A549 (cell line): ENCODE measurements around the gene KCNJ1. TPM values are rescaled to one million over a fixed set of nuclear protein-coding genes. Genes with fewer than 3 reads are reported as not detected.

Experiments used
- ATAC-seq, 2 experiments: fragments of 200-7000 bp in 1 of 2; fragments of >200 bp in 1 of 2; cut with Nextera tagmentation in 1 of 2; cut with Tn5 transposase in 1 of 2; 3 replicates each; pipeline versions ENCODE4 v1.8.0 to v1.9.1; 2018 to 2020; ENCODE audit warnings: mild to moderate bottlenecking in 1 of 2, moderate library complexity in 1 of 2
- CTCF ChIA-PET: fragments of 300-600 bp; sonication (Branson Sonifier 250); formaldehyde crosslinking; extraction: SDS; loops from one replicate; lab custom pipeline; 2021; ENCODE audit warnings: antibody characterized with exemption, inconsistent platforms; lab: Yijun Ruan, JAX
- POLR2A ChIA-PET: fragments of 350-600 bp; formaldehyde crosslinking; extraction: SDS; loops from one replicate; lab custom pipeline; 2021; ENCODE audit warnings: antibody characterized with exemption, inconsistent platforms; lab: Yijun Ruan, JAX
- DNase-seq, 2 experiments: peaks; one replicate each; pipeline versions ENCODE4 v3.0.0 to v3.0.0-alpha.2; 2011 to 2016; ENCODE audit warnings: low read depth in 1 of 2, low spot score in 1 of 2
- FAIRE-seq: peaks from 2 replicates; lab custom pipeline; 2011; peaks lifted over from hg19 to GRCh38; lab: Jason Lieb, UNC
- H3K27ac ChIP-seq, 2 experiments: fragments of >200 bp; sonication (Bioruptor Twin); formaldehyde crosslinking; 3 replicates each; pipeline ENCODE4 v1.5.1; 2016 to 2017
- H3K4me1 ChIP-seq: fragments of >200 bp; sonication (Bioruptor Twin); formaldehyde crosslinking; 3 replicates; pipeline ENCODE4 v1.6.1; 2016
- H3K4me2 ChIP-seq: fragments of >200 bp; sonication (Bioruptor Twin); formaldehyde crosslinking; 3 replicates; pipeline ENCODE4 v1.6.1; 2016
- H3K4me3 ChIP-seq: fragments of >200 bp; sonication (Bioruptor Twin); formaldehyde crosslinking; 3 replicates; pipeline ENCODE4 v1.5.1; 2016
- H3K9me3 ChIP-seq: fragments of >200 bp; sonication (Bioruptor Twin); formaldehyde crosslinking; 3 replicates; pipeline ENCODE4 v1.6.1; 2016
- ATOH8 ChIP-seq: fragments of 250-450 bp; sonication (Bioruptor Pico); IDR thresholded peaks from 2 replicates; pipeline ENCODE4 v1.5.0; 2020; ENCODE audit warnings: low read depth, mild to moderate bottlenecking, moderate library complexity
- BCL3 ChIP-seq: fragments of >200 bp; sonication (Bioruptor Twin); formaldehyde crosslinking; IDR thresholded peaks from 3 replicates; pipeline ENCODE4 v1.6.1; 2016
- CBX8 ChIP-seq: fragments of 200-600 bp; sonication (generic); IDR thresholded peaks from 2 replicates; pipeline ENCODE4 v1.6.1; 2016
- CHD4 ChIP-seq: fragments of 200-600 bp; sonication (generic); IDR thresholded peaks from 2 replicates; pipeline ENCODE4 v1.6.1; 2016; ENCODE audit warnings: antibody characterized with exemption, mild to moderate bottlenecking, borderline replicate concordance
- EHF ChIP-seq: fragments of 250-450 bp; sonication (Bioruptor Pico); IDR thresholded peaks from 2 replicates; pipeline ENCODE4 v1.5.0; 2020; ENCODE audit warnings: mild to moderate bottlenecking
- EHMT2 ChIP-seq: fragments of 200-600 bp; sonication (generic); IDR thresholded peaks from 2 replicates; pipeline ENCODE4 v1.6.1; 2016; ENCODE audit warnings: antibody characterized with exemption, low read depth, mild to moderate bottlenecking, moderate library complexity
- EP300 ChIP-seq, 2 experiments: fragments of >200 bp; sonication (Bioruptor Twin); formaldehyde crosslinking; IDR thresholded peaks; 2 replicates in 1 of 2; 3 replicates in 1 of 2; pipeline ENCODE4 v1.6.1; 2016 to 2017
- GATA3 ChIP-seq: IDR thresholded peaks from 2 replicates; pipeline ENCODE4 v1.6.1; 2012; ENCODE audit warnings: borderline replicate concordance
- HDAC2 ChIP-seq: fragments of 200-600 bp; sonication (generic); IDR thresholded peaks from 2 replicates; pipeline ENCODE4 v1.6.1; 2016
- HEYL ChIP-seq: fragments of 250-450 bp; sonication (Bioruptor Pico); IDR thresholded peaks from 2 replicates; pipeline ENCODE4 v1.8.0; 2021; ENCODE audit warnings: mild to moderate bottlenecking, moderate library complexity
- HMGXB4 ChIP-seq: fragments of 250-450 bp; sonication (Bioruptor Pico); IDR thresholded peaks from 2 replicates; pipeline ENCODE4 v1.5.0; 2021; ENCODE audit warnings: mild to moderate bottlenecking, moderate library complexity, borderline replicate concordance
- HOXA7 ChIP-seq: fragments of 250-450 bp; sonication (Bioruptor Pico); IDR thresholded peaks from 2 replicates; pipeline ENCODE4 v1.5.0; 2020; ENCODE audit warnings: mild to moderate bottlenecking, moderate library complexity
- HOXB5 ChIP-seq: fragments of 250-450 bp; sonication (Bioruptor Pico); IDR thresholded peaks from 2 replicates; pipeline ENCODE4 v1.5.0; 2020; ENCODE audit warnings: mild to moderate bottlenecking, moderate library complexity
- JUNB ChIP-seq: fragments of >200 bp; sonication (Bioruptor Twin); formaldehyde crosslinking; IDR thresholded peaks from 2 replicates; pipeline ENCODE4 v1.6.1; 2016
- KDM5A ChIP-seq: fragments of 200-600 bp; sonication (generic); IDR thresholded peaks from 2 replicates; pipeline ENCODE4 v1.6.1; 2016; ENCODE audit warnings: antibody characterized with exemption, mild to moderate bottlenecking
- MAFK ChIP-seq: fragments of 450-650 bp; IDR thresholded peaks from 2 replicates; pipeline ENCODE4 v1.6.1; 2014; ENCODE audit not compliant: partially characterized antibody
- MAX ChIP-seq: IDR thresholded peaks from 2 replicates; pipeline ENCODE4 v1.6.1; 2012
- MYC ChIP-seq: IDR thresholded peaks from 2 replicates; pipeline ENCODE4 v1.6.1; 2012; ENCODE audit warnings: mild to moderate bottlenecking, inconsistent platforms, low read length, improper control_type of control experiment, borderline replicate concordance
- POLR2AphosphoS2 ChIP-seq: conservative IDR thresholded peaks from 2 replicates; pipeline ENCODE4 v1.6.1; 2012; ENCODE audit warnings: low read length, improper control_type of control experiment, inconsistent platforms
- RAD21 ChIP-seq, 2 experiments: fragments of >200 bp in 1 of 2; sonication (Bioruptor Twin) in 1 of 2; formaldehyde crosslinking in 1 of 2; IDR thresholded peaks in 1 of 2; conservative IDR thresholded peaks in 1 of 2; 2 replicates in 1 of 2; 3 replicates in 1 of 2; pipeline ENCODE4 v1.6.1; 2012 to 2018; ENCODE audit warnings: inconsistent platforms in 1 of 2
- REST ChIP-seq: fragments of 200-600 bp; sonication (generic); IDR thresholded peaks from 2 replicates; pipeline ENCODE4 v1.6.1; 2016; ENCODE audit warnings: antibody characterized with exemption, mild to moderate bottlenecking, moderate library complexity
- SREBF2 ChIP-seq: fragments of 450-650 bp; IDR thresholded peaks from 2 replicates; pipeline ENCODE4 v1.6.1; 2014; ENCODE audit warnings: mild to moderate bottlenecking, moderate library complexity
- ZC3H11A ChIP-seq: fragments of 450-650 bp; IDR thresholded peaks from 2 replicates; pipeline ENCODE4 v1.6.1; 2014; ENCODE audit warnings: antibody characterized with exemption, mild to moderate bottlenecking
- WGBS: methylation state at CpG from one replicate; pipeline ENCODE4 v1.1.6; 2017; ENCODE audit errors: missing lambda C conversion rate; 5-methylcytosine and 5-hydroxymethylcytosine counted together
- polyA plus RNA-seq, 4 experiments: library from polyadenylated mRNA; depleted of rRNA in 3 of 4; stranded (reverse); fragments of >200 nt; fragmentation: RNase III in 1 of 4; extraction: RNeasy Plus Mini Kit Qiagen cat#74134 plus additional on column Dnase treatment in 1 of 4; gene quantifications; 2 replicates in 3 of 4; 3 replicates in 1 of 4; pipeline ENCODE4 v1.2.3, GENCODE V29; 2011 to 2017

Gene KCNJ1
- polyA plus RNA-seq, 2 of the 4 experiments (the other 2 are of a cell fraction) = 0.12 TPM; not detected in 1

GRCh38 chr11:128913806-128914205 is 46.7 kb upstream of the KCNJ1 start:
- no peak for ATAC-seq
- CTCF ChIA-PET = interaction anchor here (1.1 kb wide), 1 partner anchor 30 kb away, joined by 6 read pairs; no protein-coding TSS in a partner anchor
- WGBS = 84% methylated on average over 2 of the region's 5 CpGs

GRCh38 chr11:128911701-128912100 is 44.6 kb upstream of the KCNJ1 start:
- WGBS = 71% methylated on average over 18 of the region's 18 CpGs
- ChIA-PET CTCF (no interaction called here), POLR2A (no interaction called here)
- Histone ChIP-seq H3K4me1 (peaks cover 15% of the 10 kb centered on the region), H3K27ac (no peak overlapping the region), H3K4me2 (no peak overlapping the region), H3K4me3 (no peak overlapping the region), H3K9me3 (no peaks in the 10 kb centered on the region)
- DNase-seq = no peak
- no peak for FAIRE-seq
- no peak for ATAC-seq
- TF ChIP-seq ZC3H11A (no peak), EHF (CRISPR knock-in tag) (no peak), MAX (no peak), CBX8 (no peak), ATOH8 (CRISPR knock-in tag) (no peak), POLR2AphosphoS2 (no peak), CHD4 (no peak), JUNB (no peak), RAD21 (conservative IDR thresholded peaks at IDR 0.05 in 1 of 2, IDR thresholded peaks at IDR 0.05 in 1 of 2) (no peak), HDAC2 (no peak), KDM5A (no peak), SREBF2 (no peak)

More at GRCh38 chr11:128913806-128914205, 46.7 kb upstream of the KCNJ1 start:
- DNase-seq (no peak), FAIRE-seq (no peak)
- H3K4me1 ChIP-seq = peaks cover 4% of the 10 kb centered on the region
- H3K9me3 ChIP-seq = no peaks in the 10 kb centered on the region
- H3K27ac ChIP-seq = no peak overlapping the region
- TF ChIP-seq JUNB = no peak
- no peak for TF ChIP-seq HOXB5 (CRISPR knock-in tag)
- TF ChIP-seq GATA3 = no peak
- no peak for TF ChIP-seq BCL3
- no peak for TF ChIP-seq MAFK
- TF ChIP-seq ATOH8 (CRISPR knock-in tag) = no peak
- TF ChIP-seq REST = no peak
- no peak for TF ChIP-seq HMGXB4 (CRISPR knock-in tag)
- TF ChIP-seq HEYL = no peak
- no peak for TF ChIP-seq HOXA7
- TF ChIP-seq EP300 (IDR thresholded peaks at IDR 0.05) = no peak
- TF ChIP-seq EHMT2 = no peak
- no peak for TF ChIP-seq HDAC2
- no peak for TF ChIP-seq MYC
- no peak overlapping the region for H3K4me2 ChIP-seq
- POLR2A ChIA-PET = no interaction called here
- no peak overlapping the region for H3K4me3 ChIP-seq
